NCI-H187 treated with DMSO at 0.1 percent for 48 hours (cell line): Measurements from ENCODE around the gene FMNL2.
"Not testable (repeated sequence)": the region's sequence is repeated elsewhere in the genome, so short reads cannot be mapped to it uniquely, and the experiment has no call there.

Experiments
- DNase-seq: peaks from one replicate; lab custom pipeline; 2025; lab: John Stamatoyannopoulos, UW

The FMNL2 gene

GRCh38 chr2:152472481-152472887 is 137.5 kb downstream of the FMNL2 start:
- no peak for DNase-seq

GRCh38 chr2:152473151-152473857 is 138.3 kb downstream of the FMNL2 start:
- no peak for DNase-seq

GRCh38 chr2:152474523-152474922 is 139.5 kb downstream of the FMNL2 start:
- DNase-seq: not testable (repeated sequence)

- no peak for DNase-seq
These were observed 141.0 kb downstream of the FMNL2 start for GRCh38 chr2:152475982-152476381.

- no peak for DNase-seq
These were observed 142.5 kb downstream of the FMNL2 start for GRCh38 chr2:152477347-152478092.

- DNase-seq: no peak
These were observed 144.3 kb downstream of the FMNL2 start for GRCh38 chr2:152479282-152479681.

GRCh38 chr2:152480821-152481399 is 145.9 kb downstream of the FMNL2 start:
- no peak for DNase-seq

GRCh38 chr2:152481881-152482583 is 147.1 kb downstream of the FMNL2 start:
- DNase-seq: no peak

GRCh38 chr2:152483276-152484063 is 148.5 kb downstream of the FMNL2 start:
- no peak for DNase-seq

GRCh38 chr2:152485954-152486736 is 151.2 kb downstream of the FMNL2 start:
- no peak for DNase-seq

- DNase-seq: no peak
These were observed 151.9 kb downstream of the FMNL2 start for GRCh38 chr2:152486737-152487400.

- DNase-seq: no peak
These were observed 153.1 kb downstream of the FMNL2 start for GRCh38 chr2:152488075-152488474.

- DNase-seq: no peak
These were observed 154.4 kb downstream of the FMNL2 start for GRCh38 chr2:152489364-152489763.

GRCh38 chr2:152490686-152491455 is 155.9 kb downstream of the FMNL2 start:
- no peak for DNase-seq

GRCh38 chr2:152492131-152492530 is 157.2 kb downstream of the FMNL2 start:
- DNase-seq: no peak

- DNase-seq: no peak
These were observed 157.9 kb downstream of the FMNL2 start for GRCh38 chr2:152492911-152493310.

GRCh38 chr2:152493417-152493816 is 158.4 kb downstream of the FMNL2 start:
- DNase-seq: no peak

- DNase-seq: no peak
These were observed 159.1 kb downstream of the FMNL2 start for GRCh38 chr2:152493945-152494528.

- DNase-seq: no peak
These were observed 161.4 kb downstream of the FMNL2 start for GRCh38 chr2:152496371-152496770.
